Heart left ventricle (tissue), 16 donors: ENCODE measurements around the gene GNB1L. TPM values are rescaled to one million over a fixed set of nuclear protein-coding genes. Genes with fewer than 3 reads are reported as not detected.

Experiments used
- ATAC-seq, 4 donors: fragments of 200-7000 bp; cut with Tn5 transposase; one replicate each; pipeline ENCODE4 v1.9.1; 2020 to 2022; ENCODE audit warnings: moderate library complexity in 4 of 4, mild to moderate bottlenecking in 3 of 4, moderate number of reproducible peaks in 1 of 4
- DNase-seq, 5 donors: peaks; one replicate each; pipeline ENCODE4 v3.0.0-alpha.2; 2020
- H3K27ac ChIP-seq, 12 donors: fragments of 200-600 bp; sonication (generic) in 4 of 12; one replicate each; pipeline versions ENCODE4 v1.5.0 to v1.8.0; 2016 to 2022; ENCODE audit warnings: mild to moderate bottlenecking in 2 of 12
- H3K27me3 ChIP-seq, 9 donors: fragments of 200-600 bp; sonication (generic) in 2 of 9; one replicate each; pipeline versions ENCODE4 v1.5.1 to v1.8.0; 2016 to 2022; ENCODE audit warnings: mild to moderate bottlenecking in 3 of 9
- H3K36me3 ChIP-seq, 9 donors: fragments of 200-600 bp; sonication (generic) in 2 of 9; one replicate each; pipeline versions ENCODE4 v1.5.0 to v1.8.0; 2018 to 2022; ENCODE audit warnings: mild to moderate bottlenecking in 2 of 9
- H3K4me1 ChIP-seq, 12 donors: fragments of 200-600 bp; sonication (generic) in 4 of 12; one replicate each; pipeline versions ENCODE4 v1.5.0 to v1.8.0; 2016 to 2022; ENCODE audit warnings: mild to moderate bottlenecking in 3 of 12
- H3K4me3 ChIP-seq, 12 donors: fragments of 200-600 bp; sonication (generic) in 4 of 12; one replicate each; pipeline versions ENCODE4 v1.5.0 to v1.8.0; 2017 to 2022; ENCODE audit warnings: mild to moderate bottlenecking in 9 of 12, moderate library complexity in 4 of 12
- H3K9me3 ChIP-seq, 12 donors: fragments of 200-600 bp; sonication (generic) in 4 of 12; one replicate each; pipeline versions ENCODE4 v1.5.0 to v1.8.0; 2016 to 2022; ENCODE audit warnings: mild to moderate bottlenecking in 1 of 12
- POLR2A ChIP-seq, 2 donors: fragments of 450-650 bp; IDR thresholded peaks; one replicate each; pipeline ENCODE4 v1.6.1; 2017; ENCODE audit warnings: antibody characterized with exemption in 2 of 2, mild to moderate bottlenecking in 2 of 2, moderate library complexity in 2 of 2
- WGBS, 4 donors: extraction: QIAGEN DNeasy Blood & Tissue Kit in 2 of 4; methylation state at CpG; one replicate each; pipeline versions ENCODE4 v1.1.5 to v1.1.7; 2013 to 2018; 5-methylcytosine and 5-hydroxymethylcytosine counted together
- intact Hi-C, 10 donors: fragments of 100-400 bp; cut with DNase I; formaldehyde crosslinking; loops; one replicate each; pipeline versions ENCODE4 v1.11.1 to v1.14.2; 2022
- polyA plus RNA-seq, 2 donors: library from polyadenylated mRNA; stranded (reverse); fragments of 200-250 nt; gene quantifications; one replicate each; pipeline ENCODE4 v1.2.3, GENCODE V29; 2013
- total RNA-seq, 9 donors: library from RNA; depleted of rRNA in 2 of 9; stranded (reverse); fragments of >200 nt in 2 of 9; fragmentation: NEBNext Ultra II Directional in 3 of 9; extraction: Animal tissue kit (Norgen Biotek cat#: 25700) in 3 of 9; gene quantifications; one replicate each; pipeline versions ENCODE4 v1.1.0 to v1.2.4, GENCODE V29; 2016 to 2023
- TF ChIP-seq, protein P1 (sequence below), 12 donors: fragments of 200-600 bp; sonication (generic) in 4 of 12; IDR thresholded peaks; one replicate each; pipeline versions ENCODE4 v1.5.0 to v1.8.0; 2018 to 2022; ENCODE audit warnings: antibody characterized with exemption in 12 of 12, mild to moderate bottlenecking in 5 of 12
- donor health status: ischemic (EF 13 %, LVEDD 7.1; RV severe dilation, severe dysfunction).
- donor health status: healthy with polysubstance abuse.
- donor health status: DM: no; HTN: yes; CAD: no.
- donor health status: DM: no; HTN: no; CAD: no.
- donor health status: ischemic (EF 25% LVEDD 6.9; RV normal size, moderate dysfunction).
- donor health status: ischemic (EF 25% LVEDD 5.7; RV mildly dilated, moderate dysfunction).
- donor health status: healthy.
- donor health status: DM: yes; HTN: yes; CAD: no.
- donor health status: ischemic (EF 35%, LVEDD 5.7; RV mildly dilated, moderate dysfunction).
- donor health status: nonischemic (EF 11% LVEDD 7.7; RV severe dilation, severe dysfunction).
- donor health status: DM: yes; HTN: yes; CAD: no.
- donor health status: PGD.
- donor health status: ischemic (EF 29% LVEDD 5.4; RV normal size, mild dysfunction).
- donor health status: nonischemic (EF 23%, LVEDD 6.1; RV moderate dilation, normal function).

GNB1L gene
- total and polyA plus RNA-seq, 11 donors: 1.6 to 9.2 (median 2.4) TPM

GRCh38 chr22:19763458-19764298 lies 91.0 kb downstream of the GNB1L start:
- Histone ChIP-seq H3K4me1 (peaks cover 0 to 55% (median 25%) of the 10 kb centered on the region in 12 donors), H3K36me3 (no peaks in the 10 kb centered on the region), H3K27ac (no peak overlapping the region), H3K4me3 (no peak overlapping the region), H3K9me3 (no peaks in the 10 kb centered on the region), H3K27me3 (peaks cover 61 to 91% (median 85%) of the 10 kb centered on the region in 9 donors)
- no peak for TF ChIP-seq POLR2A (IDR thresholded peaks at IDR 0.05)
- TF ChIP-seq, protein P1, sequence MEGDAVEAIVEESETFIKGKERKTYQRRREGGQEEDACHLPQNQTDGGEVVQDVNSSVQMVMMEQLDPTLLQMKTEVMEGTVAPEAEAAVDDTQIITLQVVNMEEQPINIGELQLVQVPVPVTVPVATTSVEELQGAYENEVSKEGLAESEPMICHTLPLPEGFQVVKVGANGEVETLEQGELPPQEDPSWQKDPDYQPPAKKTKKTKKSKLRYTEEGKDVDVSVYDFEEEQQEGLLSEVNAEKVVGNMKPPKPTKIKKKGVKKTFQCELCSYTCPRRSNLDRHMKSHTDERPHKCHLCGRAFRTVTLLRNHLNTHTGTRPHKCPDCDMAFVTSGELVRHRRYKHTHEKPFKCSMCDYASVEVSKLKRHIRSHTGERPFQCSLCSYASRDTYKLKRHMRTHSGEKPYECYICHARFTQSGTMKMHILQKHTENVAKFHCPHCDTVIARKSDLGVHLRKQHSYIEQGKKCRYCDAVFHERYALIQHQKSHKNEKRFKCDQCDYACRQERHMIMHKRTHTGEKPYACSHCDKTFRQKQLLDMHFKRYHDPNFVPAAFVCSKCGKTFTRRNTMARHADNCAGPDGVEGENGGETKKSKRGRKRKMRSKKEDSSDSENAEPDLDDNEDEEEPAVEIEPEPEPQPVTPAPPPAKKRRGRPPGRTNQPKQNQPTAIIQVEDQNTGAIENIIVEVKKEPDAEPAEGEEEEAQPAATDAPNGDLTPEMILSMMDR (IDR thresholded peaks at IDR 0.05): no peak
- intact Hi-C loops: loop anchor here in 1 of 10 donors (5.0 kb wide), 1 partner anchor 89 kb away; the partner anchor contains the start of genes GNB1L and RTL10
- WGBS, 4 donors: 40 to 63% (median 54%) methylated on average over 20 to 39 of the region's 39 CpGs
- DNase-seq (no peak), ATAC-seq (no peak)

GRCh38 chr22:19762568-19763457 lies 91.9 kb downstream of the GNB1L start:
- Histone ChIP-seq H3K27ac (no peak overlapping the region), H3K27me3 (peaks cover 57 to 91% (median 82%) of the 10 kb centered on the region in 9 donors), H3K9me3 (no peaks in the 10 kb centered on the region), H3K4me1 (peaks cover 0 to 50% (median 21%) of the 10 kb centered on the region in 12 donors), H3K4me3 (no peak overlapping the region), H3K36me3 (no peaks in the 10 kb centered on the region)
- TF ChIP-seq, protein P1 (IDR thresholded peaks at IDR 0.05): no peak
- no peak for TF ChIP-seq POLR2A (IDR thresholded peaks at IDR 0.05)
- WGBS, 4 donors: 73 to 83% (median 77%) methylated on average over 25 to 34 of the region's 34 CpGs
- no peak for ATAC-seq
- DNase-seq: no peak
- intact Hi-C loops: loop anchor here in 1 of 10 donors (5.0 kb wide), 1 partner anchor 89 kb away; the partner anchor contains the start of genes GNB1L and RTL10

DNA sequence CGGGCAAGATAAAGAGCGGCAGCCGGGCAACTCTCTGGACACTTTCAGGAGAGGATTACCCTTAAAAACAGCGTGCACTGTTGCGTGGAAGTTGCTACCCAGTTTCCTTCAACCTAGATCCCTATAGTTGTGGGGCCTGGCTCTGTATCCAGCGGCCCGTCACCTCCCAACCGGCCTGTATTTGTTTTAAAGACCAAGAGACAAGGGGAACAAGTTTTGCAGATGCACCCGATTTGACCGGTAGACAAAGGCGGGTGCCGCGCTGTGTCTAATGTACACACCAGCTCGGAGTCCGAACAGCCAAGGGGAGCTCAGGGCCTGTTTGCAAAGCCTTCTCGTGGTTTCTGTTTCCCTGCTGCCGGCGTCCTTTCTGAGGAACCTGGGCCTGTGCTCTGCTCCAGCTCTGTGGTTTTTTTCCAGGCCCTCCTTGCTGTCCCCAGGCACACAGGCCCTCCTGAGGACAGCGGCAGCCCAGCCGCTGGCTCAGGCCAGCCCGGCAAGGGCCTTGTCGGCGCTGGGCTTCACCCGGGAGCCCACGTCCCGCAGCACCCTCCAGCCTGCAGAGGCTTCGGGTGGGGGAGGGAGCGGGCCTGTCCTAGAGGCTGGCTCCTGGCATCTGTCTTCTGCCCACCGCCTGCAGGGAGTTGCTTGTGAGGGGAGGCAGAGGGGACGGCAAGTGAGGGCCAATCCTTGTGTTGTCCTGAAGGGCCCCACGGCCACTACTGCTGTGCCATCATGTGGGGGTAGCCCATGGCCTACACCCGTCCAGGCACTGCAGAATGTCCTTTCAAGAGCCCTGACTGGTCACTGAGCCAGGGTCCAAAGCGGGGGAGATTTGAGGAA lies 92.7 kb downstream of the GNB1L start:
- no peak for DNase-seq
- Histone ChIP-seq H3K27ac (no peak overlapping the region), H3K36me3 (no peaks in the 10 kb centered on the region), H3K27me3 (peaks cover 56 to 91% (median 82%) of the 10 kb centered on the region in 9 donors), H3K9me3 (no peaks in the 10 kb centered on the region), H3K4me3 (no peak overlapping the region), H3K4me1 (peaks cover 0 to 46% (median 16%) of the 10 kb centered on the region in 12 donors)
- 78 to 87% (median 81%) methylated on average over 21 to 33 of the region's 33 CpGs for WGBS, 4 donors
- intact Hi-C loops: loop anchor here in 1 of 10 donors (5.0 kb wide), 1 partner anchor 90 kb away; the partner anchor contains the start of genes GNB1L and RTL10
- no peak for ATAC-seq
- TF ChIP-seq, protein P1 (IDR thresholded peaks at IDR 0.05): no peak
- TF ChIP-seq POLR2A (IDR thresholded peaks at IDR 0.05): no peak
